Endodermal cell (in vitro differentiated cells): ENCODE data around the gene SLC34A1. TPM values are rescaled to one million over a fixed set of nuclear protein-coding genes. Genes with fewer than 3 reads are reported as not detected.

Source experiments
- DNase-seq: peaks from one replicate; pipeline ENCODE4 v3.0.0-alpha.2; 2017
- H3K27ac ChIP-seq: 2 replicates; pipeline ENCODE4 v1.5.1; 2013; ENCODE audit warnings: mild to moderate bottlenecking, low read depth, low read length, moderate library complexity
- H3K27me3 ChIP-seq: 2 replicates; pipeline ENCODE4 v1.6.1; 2013; ENCODE audit warnings: mild to moderate bottlenecking, low read length, moderate library complexity; ENCODE audit not compliant: insufficient read depth, control insufficient read depth, poor library complexity, severe bottlenecking
- H3K36me3 ChIP-seq: 2 replicates; pipeline ENCODE4 v1.7.0; 2013; ENCODE audit warnings: mild to moderate bottlenecking, low read length, moderate library complexity; ENCODE audit not compliant: control insufficient read depth, insufficient read depth
- H3K4me1 ChIP-seq: one replicate; pipeline ENCODE4 v1.7.0; 2013; ENCODE audit warnings: low read length; ENCODE audit not compliant: control insufficient read depth, insufficient read depth
- H3K4me3 ChIP-seq: 2 replicates; pipeline ENCODE4 v1.5.1; 2013; ENCODE audit warnings: mild to moderate bottlenecking, low read length, moderate library complexity
- H3K9ac ChIP-seq: 2 replicates; pipeline ENCODE4 v1.6.1; 2013; ENCODE audit warnings: mild to moderate bottlenecking, low read length, moderate library complexity; ENCODE audit not compliant: poor library complexity, severe bottlenecking; ENCODE audit errors: extremely low read depth
- H3K9me3 ChIP-seq: 2 replicates; pipeline ENCODE4 v1.6.1; 2013; ENCODE audit warnings: mild to moderate bottlenecking, low read length, moderate library complexity; ENCODE audit not compliant: control insufficient read depth
- H3K27ac Mint-ChIP-seq: 2 replicates; pipeline ENCODE4 v1.8.0; 2020; ENCODE audit warnings: mixed read lengths
- H3K27me3 Mint-ChIP-seq: 2 replicates; pipeline ENCODE4 v1.8.0; 2021; ENCODE audit warnings: mild to moderate bottlenecking, mixed read lengths; ENCODE audit not compliant: insufficient read depth
- H3K36me3 Mint-ChIP-seq: 2 replicates; pipeline ENCODE4 v1.8.0; 2020; ENCODE audit warnings: low read depth, mixed read lengths
- H3K4me1 Mint-ChIP-seq: 2 replicates; pipeline ENCODE4 v1.8.0; 2020; ENCODE audit warnings: mixed read lengths
- H3K4me3 Mint-ChIP-seq: 2 replicates; pipeline ENCODE4 v1.8.0; 2020; ENCODE audit warnings: mild to moderate bottlenecking, moderate library complexity, mixed read lengths
- H3K9me3 Mint-ChIP-seq: 2 replicates; pipeline ENCODE4 v1.8.0; 2020; ENCODE audit warnings: mild to moderate bottlenecking, mixed read lengths
- CTCF ChIP-seq: fragments of 200-600 bp; sonication (generic); conservative IDR thresholded peaks from 2 replicates; pipeline ENCODE4 v1.5.0; 2021; ENCODE audit warnings: antibody characterized with exemption, mild to moderate bottlenecking
- WGBS, 2 experiments: methylation state at CpG; one replicate each; pipeline versions ENCODE4 v1.1.5 to v1.1.7; 2013; ENCODE audit warnings: missing lambda C conversion rate in 2 of 2, mixed read lengths in 1 of 2; ENCODE audit not compliant: insufficient coverage in 1 of 2, insufficient read length in 1 of 2; 5-methylcytosine and 5-hydroxymethylcytosine counted together
- total RNA-seq, 2 donors: library from RNA; stranded (reverse); fragmentation: NEBNext Ultra II Directional in 1 of 2; extraction: Animal tissue kit (Norgen Biotek cat#: 25700) in 1 of 2; gene quantifications; 2 replicates in 1 of 2; 3 replicates in 1 of 2; pipeline ENCODE4 v1.2.1, GENCODE V29; 2021

The SLC34A1 gene
- total RNA-seq, 2 donors from 2014 or later, result not detected

GRCh38 chr5:177392765-177393164, 8.5 kb downstream of the SLC34A1 start:
- no peak for DNase-seq
- no peaks in the 10 kb centered on the region for H3K9me3 ChIP-seq
- peaks cover 48% of the 10 kb centered on the region for H3K27me3 Mint-ChIP-seq
- no peak overlapping the region for H3K9ac ChIP-seq
- no peak overlapping the region for H3K27ac ChIP-seq
- no peaks in the 10 kb centered on the region for H3K9me3 Mint-ChIP-seq
- H3K36me3 ChIP-seq, result no peaks in the 10 kb centered on the region
- 85 to 100% methylated on average over 3 to 5 of the region's 5 CpGs for WGBS, 2 experiments
- TF ChIP-seq CTCF, result no peak
- H3K36me3 Mint-ChIP-seq, result no peaks in the 10 kb centered on the region
- no peaks in the 10 kb centered on the region for H3K4me1 ChIP-seq
- no peak overlapping the region for H3K4me3 ChIP-seq
- H3K4me1 Mint-ChIP-seq, result peaks cover 8% of the 10 kb centered on the region
- H3K4me3 Mint-ChIP-seq, result no peak overlapping the region
- peaks cover 17% of the 10 kb centered on the region for H3K27me3 ChIP-seq
- no peak overlapping the region for H3K27ac Mint-ChIP-seq

- no peak overlapping the region for H3K27ac Mint-ChIP-seq
- no peak for TF ChIP-seq CTCF
- DNase-seq, result no peak
- no peaks in the 10 kb centered on the region for H3K9me3 Mint-ChIP-seq
- no peak overlapping the region for H3K4me3 ChIP-seq
- H3K4me1 Mint-ChIP-seq, result peaks cover 8% of the 10 kb centered on the region
- H3K27ac ChIP-seq, result no peak overlapping the region
- no peak overlapping the region for H3K4me3 Mint-ChIP-seq
- whole genome bisulfite sequencing, 2 experiments, result 88 to 100% methylated on average over 1 of the region's 1 CpG
- no peaks in the 10 kb centered on the region for H3K36me3 Mint-ChIP-seq
- H3K27me3 ChIP-seq, result peaks cover 17% of the 10 kb centered on the region
- no peaks in the 10 kb centered on the region for H3K9me3 ChIP-seq
- no peaks in the 10 kb centered on the region for H3K36me3 ChIP-seq
- peaks cover 46% of the 10 kb centered on the region for H3K27me3 Mint-ChIP-seq
- no peaks in the 10 kb centered on the region for H3K4me1 ChIP-seq
- no peak overlapping the region for H3K9ac ChIP-seq
These were observed 9.1 kb downstream of the SLC34A1 start for GRCh38 chr5:177393206-177393765.

- no peak overlapping the region for H3K9ac ChIP-seq
- H3K27me3 Mint-ChIP-seq, result peaks cover 44% of the 10 kb centered on the region
- H3K4me3 Mint-ChIP-seq, result no peak overlapping the region
These were observed 9.8 kb downstream of the SLC34A1 start for GRCh38 chr5:177393990-177394389.

More at GRCh38 chr5:177393990-177394389, 9.8 kb downstream of the SLC34A1 start:
- no peaks in the 10 kb centered on the region for H3K9me3 Mint-ChIP-seq
- H3K4me1 Mint-ChIP-seq, result peaks cover 8% of the 10 kb centered on the region
- Histone ChIP-seq H3K4me3 (no peak overlapping the region), H3K27me3 (peaks cover 13% of the 10 kb centered on the region), H3K4me1 (no peaks in the 10 kb centered on the region), H3K36me3 (no peaks in the 10 kb centered on the region), H3K27ac (no peak overlapping the region), H3K9me3 (no peaks in the 10 kb centered on the region)
- DNase-seq, result no peak
- H3K27ac Mint-ChIP-seq, result no peak overlapping the region
- TF ChIP-seq CTCF, result no peak
- 83 to 88% methylated on average over 4 to 5 of the region's 5 CpGs for WGBS, 2 experiments
- no peaks in the 10 kb centered on the region for H3K36me3 Mint-ChIP-seq
